SHP77 (cell line): ENCODE measurements around the gene STX18.
"Not testable (repeated sequence)": the region's sequence is repeated elsewhere in the genome, so short reads cannot be mapped to it uniquely, and the experiment has no call there.

ENCODE experiments used
- DNase-seq, 2 experiments: peaks; one replicate each; lab custom pipeline; 2025; lab: John Stamatoyannopoulos, UW

Gene STX18

DNA sequence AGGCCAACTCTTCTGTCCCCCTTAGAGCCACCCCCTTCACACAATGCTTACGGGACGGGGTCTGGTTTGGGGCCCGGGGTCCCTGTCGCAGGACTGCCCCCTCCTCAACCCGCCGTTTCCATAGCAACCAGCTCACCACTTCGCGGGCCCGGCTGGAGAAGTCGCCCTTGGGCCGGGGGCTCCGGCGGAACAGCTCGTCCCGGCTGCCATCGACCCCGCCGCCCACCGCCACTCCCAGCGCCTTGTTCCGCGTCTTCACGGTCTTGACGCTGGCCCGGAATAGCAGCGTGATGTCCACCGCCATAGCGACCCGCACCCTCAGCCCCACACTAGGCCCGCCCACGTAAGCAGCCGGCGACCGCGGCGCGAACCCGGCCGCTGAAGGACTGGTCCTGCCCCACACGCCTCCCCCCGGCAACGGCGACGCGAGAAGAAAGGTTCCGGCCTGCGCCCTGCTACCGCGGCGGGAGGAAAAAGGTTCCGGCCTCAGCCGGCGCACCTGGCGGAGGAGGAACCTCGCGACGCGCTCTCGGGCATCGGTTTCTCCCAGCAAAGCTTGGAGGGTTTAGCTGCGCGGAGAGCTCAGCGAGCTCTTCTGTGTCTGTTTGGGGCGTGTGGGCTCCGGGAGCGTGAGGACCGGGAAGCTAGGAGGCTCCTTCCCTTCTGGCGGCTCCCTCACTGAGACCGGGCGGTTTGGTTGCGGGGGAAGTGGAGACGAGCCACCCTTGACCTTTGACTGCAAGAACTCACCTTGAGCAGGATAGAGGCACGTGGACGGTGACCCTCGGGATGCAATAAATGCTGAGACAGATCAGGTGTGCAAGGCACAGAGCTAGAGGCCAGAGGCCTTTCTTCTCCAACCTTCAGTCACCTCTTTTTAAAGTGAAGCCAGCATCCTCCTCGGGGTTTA, at the start of gene STX18:
Gene STX18 (minus strand): TSS at position 388 of the 910 bp plus-strand sequence. CDS start 84 bp downstream, at position 304.
- peak; percentile 47 to 54 for DNase-seq

DNA sequence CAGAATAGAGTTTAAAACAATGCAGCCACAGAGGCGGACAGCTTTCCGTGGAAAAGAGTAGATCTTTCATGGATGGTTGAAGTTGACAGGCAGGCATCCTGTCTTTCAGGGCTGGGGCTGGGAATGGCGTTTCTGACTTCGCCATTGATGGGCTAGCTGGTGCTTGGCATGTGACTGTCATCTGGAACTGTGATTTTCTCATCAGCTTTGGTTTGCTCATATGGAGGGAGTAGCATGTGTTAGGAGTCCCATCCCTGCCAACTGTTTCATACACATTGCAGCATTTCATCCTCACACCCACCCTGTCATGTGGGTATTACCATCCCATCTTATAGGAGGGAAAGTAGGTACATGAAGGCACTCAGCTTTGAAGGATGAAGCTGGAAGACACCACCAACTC, 49.2 kb upstream of the STX18 start:
- DNase-seq = no peak

DNA sequence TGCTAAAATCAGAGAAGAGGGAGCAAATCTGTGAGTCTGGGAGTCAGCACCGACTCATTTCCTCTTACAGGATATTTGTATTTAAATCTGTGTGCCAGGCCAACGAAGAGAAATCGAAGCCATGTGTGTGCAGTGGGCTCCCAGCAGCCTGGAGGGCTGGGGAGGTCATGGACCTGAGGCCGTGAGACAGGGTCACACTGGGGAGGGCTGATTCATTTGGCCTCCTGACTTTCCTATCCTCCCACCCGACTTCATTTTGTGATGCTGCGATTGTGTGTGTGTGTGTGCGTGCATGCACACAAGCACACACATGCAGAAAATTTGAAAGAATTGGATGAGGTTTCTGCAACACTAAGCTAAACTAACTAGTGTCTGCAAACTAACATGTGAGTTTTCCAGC, 48.7 kb upstream of the STX18 start:
- no peak for DNase-seq

DNA sequence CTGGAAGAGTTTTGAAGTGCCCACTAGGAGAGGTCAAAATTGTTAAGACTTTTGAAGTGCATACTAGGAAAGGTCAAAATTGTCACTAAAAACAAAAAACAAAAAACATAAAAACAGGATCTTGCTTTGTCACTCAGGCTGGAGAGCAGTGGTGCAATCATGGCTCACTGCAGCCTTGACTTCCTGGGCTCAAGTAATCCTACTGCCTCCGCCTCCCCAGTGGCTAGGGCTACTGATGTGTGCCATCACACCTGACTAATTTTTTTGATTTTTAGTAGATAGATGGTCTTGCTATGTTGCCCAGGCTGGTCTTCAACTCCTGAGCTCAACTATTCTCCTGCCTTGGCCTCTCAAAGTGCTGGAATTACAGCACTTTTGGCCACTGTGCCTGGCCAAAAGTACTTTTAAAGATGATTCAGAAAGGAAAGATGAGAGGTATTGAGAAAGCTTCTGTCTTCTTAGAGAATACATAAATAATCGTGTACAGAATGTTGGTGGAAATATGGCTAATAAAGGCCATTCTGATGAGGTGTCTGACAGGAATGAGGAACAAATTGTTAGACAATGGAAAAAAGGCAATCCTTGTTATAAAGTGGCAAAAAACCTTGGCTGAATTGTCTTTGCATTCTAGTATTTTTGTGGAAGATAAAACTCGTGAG, 43.3 kb upstream of the STX18 start:
- DNase-seq = no peak

DNA sequence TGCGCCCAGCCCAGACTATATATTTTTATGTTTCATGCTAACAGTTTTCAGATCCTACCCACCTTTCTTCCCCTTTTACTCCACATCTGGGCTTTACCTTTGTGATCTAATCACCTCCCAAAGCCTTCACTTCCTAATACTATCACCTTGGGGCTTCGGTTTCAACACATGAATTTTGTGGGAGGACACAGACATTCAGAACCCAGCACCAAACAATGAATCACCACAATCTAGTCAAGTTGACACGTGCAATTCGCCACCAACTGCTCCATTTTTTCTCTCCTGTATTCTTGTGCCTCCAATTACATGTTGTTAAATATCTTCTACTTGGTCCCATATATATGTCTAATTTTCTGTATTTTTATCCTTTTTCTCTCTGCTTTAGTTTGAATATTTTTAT, 41.8 kb upstream of the STX18 start:
- DNase-seq = no peak

DNA sequence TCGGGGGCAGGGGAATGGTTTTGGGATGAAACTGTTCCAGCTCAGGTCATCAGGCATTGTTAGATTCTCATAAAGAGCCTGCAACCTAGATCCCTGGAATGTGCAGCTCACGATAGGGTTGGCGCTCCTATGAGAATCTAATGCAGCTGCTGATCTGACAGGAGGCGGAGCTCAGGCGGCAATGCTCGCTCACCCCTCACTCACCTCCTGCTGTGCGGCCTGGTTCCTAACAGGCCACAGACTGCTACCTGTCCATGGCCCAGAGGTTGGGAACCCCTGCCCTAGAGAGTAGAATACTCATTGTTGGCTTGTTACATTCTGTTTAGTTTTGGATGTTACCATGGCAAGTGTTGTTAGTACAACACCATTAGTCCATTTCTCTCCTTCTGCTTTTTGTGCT, 40.8 kb upstream of the STX18 start:
- DNase-seq = no peak

DNA sequence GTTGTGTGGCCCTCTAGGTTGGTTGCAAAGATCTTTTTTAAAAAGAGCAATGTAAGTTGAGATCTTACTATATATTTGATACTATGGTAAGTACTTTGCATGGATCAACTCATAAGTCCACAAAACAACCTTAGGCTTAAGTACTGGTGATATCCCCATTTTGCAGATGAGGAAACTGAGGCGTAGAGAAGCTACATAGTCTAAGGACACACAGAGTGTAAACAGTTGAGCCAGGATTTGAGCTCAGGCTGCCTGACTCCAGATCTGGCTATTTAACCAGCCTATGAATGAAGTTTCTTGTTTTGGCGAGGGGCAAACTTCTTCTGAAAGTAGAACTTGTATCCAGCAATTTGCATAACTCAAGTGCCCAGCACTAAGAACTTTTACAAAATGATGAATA, 38.6 kb upstream of the STX18 start:
- no peak for DNase-seq

DNA sequence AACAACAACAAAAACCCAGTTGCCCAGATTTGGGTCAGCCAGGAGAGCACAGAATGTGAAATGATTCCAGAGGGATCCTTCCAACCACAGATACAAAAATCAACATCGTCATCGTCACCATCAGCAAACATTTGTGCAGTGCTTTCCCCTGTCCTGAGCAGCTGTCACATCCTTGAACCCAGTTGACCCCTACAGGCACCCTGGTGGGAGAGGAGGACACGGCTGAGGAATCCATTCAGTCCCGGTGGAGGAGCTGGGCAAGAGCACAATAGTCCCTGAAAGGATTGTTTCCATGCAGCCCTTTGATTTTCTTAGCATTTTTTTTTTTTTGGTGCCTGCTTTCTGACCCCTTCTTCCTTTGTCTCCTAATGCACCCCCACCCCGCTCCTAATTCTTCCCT, 37.1 kb upstream of the STX18 start:
- peak in 1 of 2 experiments; percentile 1 for DNase-seq

DNA sequence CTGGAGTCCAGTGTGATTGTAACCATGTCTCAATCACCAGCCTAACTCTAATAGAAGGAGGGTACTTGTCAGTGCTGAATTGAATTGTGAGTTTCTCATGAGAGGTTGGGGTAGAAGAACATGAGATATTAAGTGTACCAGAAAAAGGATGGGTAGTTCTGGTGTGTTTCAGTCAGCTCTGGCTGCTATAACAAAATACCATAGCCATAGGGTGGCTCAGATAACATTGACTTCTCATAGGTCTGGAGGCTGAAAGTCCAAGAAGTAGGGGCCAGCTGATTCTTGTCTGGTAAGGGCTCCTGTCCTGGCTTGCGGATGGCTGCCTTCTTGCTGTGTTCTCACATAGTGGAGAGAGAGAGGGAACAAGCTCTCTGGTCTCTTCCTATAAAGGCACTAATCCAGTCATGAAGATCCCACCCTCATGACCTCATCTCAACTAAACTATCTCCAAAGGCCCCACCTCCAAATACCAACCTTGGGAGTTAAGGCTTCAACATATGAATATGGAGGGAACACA, 35.6 kb upstream of the STX18 start:
- no peak for DNase-seq

DNA sequence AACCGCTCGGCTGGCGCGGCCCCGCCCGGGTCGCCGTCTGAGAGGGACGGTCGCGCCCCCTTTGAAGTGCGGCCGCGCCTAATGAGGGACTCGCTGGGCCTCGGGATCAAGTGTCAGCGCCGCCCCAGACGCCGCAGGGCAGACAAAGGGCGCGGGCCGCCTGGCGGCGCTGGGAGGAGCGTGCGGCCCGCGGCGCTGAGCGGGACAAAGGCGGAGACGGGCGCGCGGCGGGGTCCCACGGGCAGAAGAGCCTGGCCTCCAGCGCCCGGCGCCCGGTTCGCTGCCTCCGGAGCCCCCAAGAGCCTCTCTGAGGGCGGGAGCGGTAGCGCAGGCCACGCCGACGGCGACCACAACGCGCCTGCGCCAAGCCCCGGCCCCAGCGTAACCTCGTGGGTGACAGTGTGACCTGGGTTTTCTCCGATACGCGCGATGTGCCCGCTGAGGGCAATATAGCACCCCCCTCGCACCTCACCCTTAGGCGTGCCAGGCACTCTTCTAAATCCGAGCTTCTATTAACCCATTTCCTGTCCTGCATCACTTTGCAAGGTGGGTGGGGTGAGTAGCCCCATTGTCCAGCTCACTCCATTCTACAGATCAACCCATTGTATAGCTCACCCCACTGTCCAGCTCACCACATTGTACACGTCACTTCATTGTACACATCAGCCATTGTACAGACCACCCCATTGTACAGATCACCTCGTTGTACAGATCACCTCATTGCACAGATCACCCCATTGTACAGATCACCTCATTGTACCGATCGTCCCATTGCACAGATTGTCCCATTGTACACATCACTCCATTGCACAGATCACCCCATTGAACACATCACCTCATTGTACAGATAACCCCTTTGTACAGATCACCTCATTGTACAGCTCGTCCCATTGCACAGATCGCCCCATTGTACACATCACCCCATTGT, 33.7 kb upstream of the STX18 start:
- no peak for DNase-seq

DNA sequence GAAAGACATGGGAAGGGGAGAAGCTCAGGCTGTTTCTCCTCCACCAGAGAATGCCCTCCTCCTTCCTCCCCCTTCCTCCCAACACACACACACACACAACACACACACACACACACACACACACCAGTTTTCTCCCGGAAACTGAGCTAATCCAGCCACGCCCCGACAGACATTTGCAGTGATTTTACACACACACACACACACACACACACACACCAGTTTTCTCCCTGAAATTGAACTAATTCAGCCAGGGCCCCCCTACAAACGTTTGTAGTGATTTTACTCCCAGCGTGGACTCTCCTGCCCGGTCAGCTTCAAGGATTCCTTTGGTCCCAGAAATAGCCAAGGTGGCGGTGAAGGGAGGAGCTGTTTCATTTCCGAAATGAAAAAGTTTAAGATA, 32.9 kb upstream of the STX18 start:
- DNase-seq = no peak

DNA sequence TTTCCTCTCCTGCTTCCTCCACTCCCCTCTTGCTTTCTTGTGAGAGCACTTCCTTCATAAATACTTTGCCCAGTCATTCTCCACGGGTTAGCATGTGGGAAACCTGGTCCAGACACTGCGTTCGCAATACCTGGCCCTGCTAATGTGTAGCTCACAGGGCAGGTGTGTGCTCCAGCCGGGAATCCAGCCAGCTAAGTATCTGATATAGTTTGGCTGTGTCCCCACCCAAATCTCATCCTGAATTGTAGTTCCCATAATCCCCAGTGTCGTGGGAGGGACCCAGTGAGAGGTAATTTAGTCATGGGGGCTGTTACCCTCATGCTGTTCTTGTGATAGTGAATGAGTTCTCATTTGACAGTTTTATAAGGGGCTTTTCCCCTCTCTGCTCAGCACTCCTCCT, 32.2 kb upstream of the STX18 start:
- DNase-seq = no peak

DNA sequence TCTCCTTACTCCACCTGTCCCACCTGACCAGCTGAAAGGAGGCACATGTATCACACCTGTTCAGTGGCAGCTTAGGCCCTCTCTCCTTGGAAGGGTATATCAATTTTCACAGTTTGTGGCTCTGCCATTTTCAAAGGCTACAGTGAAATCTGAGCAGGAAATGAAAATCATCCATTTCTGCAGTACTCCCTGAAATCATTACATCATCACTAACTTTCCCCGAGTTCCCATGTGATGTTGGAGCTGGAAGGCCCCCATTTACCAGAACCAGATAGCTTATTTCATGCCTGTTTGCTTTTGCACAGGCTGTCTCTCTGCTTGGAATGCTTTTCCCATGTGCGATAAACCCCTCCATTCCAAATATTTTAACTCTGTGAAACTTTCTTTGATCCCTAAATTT, 31.0 kb upstream of the STX18 start:
- no peak for DNase-seq

DNA sequence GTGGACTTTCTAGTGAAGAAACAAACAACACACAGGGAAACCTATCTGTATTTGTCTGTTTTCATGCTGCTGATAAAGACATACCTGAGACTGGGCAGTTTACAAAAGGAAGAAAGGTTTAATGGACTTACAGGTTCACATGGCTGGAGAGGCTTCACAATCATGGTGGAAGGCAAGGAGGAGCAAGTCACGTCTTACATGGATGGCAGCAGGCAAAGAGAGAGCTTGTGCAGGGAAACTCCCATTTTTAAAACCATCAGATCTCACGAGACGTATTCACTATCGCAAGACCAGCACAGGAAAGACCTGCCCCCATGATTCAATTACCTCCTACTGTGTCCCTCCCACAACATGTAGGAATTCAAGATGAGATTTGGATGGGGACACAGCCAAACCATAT, 28.0 kb upstream of the STX18 start:
- DNase-seq = not testable (repeated sequence)

DNA sequence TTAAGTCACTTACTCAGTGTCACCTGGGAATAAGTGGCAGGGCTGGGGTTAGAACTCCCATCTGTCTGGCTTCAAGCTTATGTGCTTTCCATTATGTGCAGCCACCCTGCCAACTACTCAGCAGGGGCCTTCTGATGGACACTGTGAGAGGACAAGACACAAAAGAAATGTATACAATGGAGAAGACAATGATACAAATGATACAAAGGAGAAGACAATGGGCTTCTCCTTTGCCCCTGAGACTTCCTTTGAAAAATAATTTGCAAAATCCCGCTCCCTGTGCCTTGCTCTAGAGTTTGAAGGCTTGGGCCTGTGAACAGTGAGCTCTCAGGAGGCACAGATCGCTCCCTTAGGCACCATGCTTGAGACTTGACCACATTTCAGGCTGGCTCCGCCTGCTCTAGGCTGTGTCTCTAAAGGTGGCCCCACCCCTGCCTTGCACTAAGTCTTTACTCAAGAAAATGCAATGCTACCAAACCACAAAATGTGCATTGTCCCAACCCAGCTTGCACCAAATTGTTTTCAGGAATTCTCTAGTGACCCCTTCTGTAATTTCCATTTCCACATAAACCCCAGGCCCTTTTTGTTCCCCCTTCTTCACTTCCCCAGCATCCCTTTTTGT, 27.1 kb upstream of the STX18 start:
- DNase-seq = no peak

DNA sequence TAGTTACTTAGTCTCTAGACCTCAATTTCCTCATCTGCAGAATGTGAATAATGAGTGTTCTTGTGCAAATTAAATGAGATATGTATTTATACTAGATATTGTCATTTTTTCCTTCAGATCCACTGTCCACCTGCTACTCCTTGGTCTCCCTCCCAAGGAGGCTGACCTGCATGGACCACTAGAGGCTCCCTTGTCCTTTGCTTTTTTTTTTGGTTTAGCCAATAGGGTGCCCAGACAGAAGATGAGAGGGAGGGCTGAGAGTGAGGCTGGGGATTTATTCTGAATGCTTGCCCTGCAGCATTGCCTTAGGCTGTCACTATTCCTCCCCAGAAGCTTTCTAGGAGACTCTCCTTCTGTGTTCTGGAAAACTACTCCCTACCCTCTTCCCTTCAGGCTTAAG, 24.5 kb upstream of the STX18 start:
- peak in 1 of 2 experiments; percentile 4 for DNase-seq

DNA sequence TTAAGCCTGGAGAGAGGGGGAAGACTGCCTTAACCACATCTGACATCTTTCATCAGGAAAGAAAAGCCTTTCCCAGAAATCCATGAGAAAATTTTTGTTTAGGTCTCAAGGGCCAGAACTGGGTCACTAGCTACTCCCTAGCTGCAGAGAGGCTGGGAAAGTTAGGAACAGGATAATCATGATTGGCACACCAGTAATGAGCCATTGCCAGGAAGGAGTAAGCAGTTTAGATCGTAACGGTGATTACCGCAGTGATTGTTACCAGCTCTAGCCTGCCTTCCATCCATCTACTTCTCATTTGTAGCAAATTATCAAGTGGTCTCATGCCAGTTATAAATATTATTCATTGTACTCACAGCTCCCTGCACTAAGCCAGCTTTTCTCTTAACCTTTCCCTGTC, 22.7 kb upstream of the STX18 start:
- no peak for DNase-seq

DNA sequence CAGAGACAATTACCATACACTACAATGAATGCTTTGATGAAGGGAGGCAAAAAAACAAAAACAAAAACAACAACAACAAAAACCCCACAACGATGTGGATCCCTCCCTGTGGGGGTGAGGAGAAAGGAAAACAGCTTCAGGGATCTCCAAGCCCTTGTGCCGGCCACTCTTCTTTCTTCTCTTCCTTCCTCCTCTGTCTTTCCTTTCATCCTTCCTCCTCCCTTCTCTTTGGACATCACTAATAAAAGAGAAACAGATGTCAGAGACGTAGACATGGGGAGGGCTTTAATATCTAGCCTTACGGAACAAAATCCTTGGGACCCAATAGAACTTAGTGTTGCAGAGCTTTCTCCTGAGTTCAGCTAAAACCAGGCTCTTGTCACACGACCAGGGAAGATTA, 18.8 kb upstream of the STX18 start:
- DNase-seq = no peak

DNA sequence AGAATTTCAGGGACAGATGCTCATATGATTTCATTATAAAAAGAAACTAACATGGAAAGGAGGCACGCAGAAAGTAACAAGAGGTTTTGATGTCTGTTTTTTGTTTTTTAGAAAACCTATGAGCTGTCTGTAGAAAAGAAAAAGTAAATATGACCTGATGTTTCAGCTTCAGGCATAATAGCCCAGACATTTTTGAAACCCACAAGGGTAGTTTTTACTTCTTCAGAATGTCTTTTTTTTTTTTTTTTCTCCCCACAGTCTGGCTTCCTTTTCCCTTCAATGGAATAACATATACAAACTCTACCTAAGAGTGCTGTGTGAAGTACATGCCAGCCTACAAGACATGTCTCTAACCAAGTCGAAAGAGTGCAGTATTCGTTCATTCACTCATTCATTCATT, 18.3 kb upstream of the STX18 start:
- DNase-seq = no peak

DNA sequence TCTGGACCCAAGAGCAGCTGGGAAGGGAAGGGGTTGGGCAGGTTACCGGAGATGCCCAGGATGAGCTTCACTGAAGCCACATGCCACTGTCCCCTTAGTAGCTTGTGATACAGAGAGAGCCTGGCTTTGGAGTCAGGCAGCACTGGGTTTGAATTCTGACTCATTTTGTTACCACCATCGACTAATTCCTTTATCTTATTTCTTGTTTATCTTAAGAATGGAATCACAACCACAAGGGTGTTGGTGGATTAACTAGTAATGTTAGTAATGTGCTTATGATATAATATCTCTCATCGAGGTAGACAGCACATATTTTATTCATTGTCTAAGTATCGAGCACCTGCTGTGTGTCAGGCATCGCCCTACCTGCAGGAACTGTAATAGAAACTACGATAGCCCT, 17.7 kb upstream of the STX18 start:
- DNase-seq = no peak

DNA sequence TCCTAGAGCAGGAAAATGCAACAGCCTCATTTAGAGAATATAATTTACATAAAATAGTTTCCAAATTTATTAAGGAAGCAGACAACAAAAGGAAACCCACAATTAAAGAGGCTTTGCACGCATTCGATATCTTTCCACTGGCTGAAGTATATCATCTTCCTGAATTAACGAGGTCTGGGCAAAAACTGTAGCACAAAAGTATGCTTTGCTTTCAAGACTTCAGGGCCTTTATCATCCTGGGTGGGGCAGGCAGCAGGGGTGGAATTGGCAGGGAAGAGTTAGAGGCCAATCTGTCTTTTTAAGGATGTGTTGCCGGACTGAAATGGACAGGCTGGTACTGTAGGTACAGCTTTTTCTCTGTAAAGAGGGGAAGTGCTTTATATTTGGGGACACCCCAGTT, 17.0 kb upstream of the STX18 start:
- no peak for DNase-seq

DNA sequence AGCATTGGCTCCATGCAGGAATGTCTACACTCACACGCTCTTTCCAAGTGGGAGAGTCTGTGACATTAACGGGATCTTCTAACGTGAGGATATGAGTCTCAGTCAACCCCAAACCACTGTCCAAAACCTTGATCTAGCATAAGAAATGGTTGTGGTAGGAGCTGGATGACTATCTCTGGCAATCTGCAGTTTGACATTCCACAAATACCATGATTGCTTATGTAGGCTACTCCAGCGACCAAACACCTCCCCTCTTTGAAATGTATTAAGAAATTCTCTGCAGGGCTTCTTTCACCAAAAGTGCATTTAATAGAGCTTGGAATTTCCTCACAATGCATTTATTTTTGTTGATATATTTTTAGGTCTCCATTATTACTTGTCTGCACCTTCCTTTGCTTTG, 14.1 kb upstream of the STX18 start:
- no peak for DNase-seq
